ENCODE measurements around the gene LEKR1.
"Not testable (repeated sequence)": the region's sequence is repeated elsewhere in the genome, so short reads cannot be mapped to it uniquely, and the experiment has no call there.

The LEKR1 gene

DNA sequence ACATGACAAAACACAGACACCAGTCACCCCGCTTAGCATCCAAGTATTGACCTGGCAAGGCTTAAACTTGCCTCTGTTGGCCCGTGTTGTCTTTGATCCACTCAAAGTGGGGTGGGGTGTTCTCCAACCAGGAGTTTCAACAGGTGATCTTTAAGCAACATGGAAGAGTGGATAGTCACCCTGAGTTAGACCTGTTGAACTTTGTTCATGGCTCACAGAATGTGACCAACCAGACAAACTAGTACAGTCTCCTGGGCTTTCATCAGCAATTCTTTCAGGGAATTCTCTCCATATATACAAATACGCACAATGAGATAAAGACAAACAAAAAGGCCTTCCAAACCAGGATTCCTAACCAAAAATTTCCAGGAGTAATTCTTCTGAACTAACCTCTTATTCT, 11.9 kb downstream of the LEKR1 start:
- DNase-seq, result no peak

DNA sequence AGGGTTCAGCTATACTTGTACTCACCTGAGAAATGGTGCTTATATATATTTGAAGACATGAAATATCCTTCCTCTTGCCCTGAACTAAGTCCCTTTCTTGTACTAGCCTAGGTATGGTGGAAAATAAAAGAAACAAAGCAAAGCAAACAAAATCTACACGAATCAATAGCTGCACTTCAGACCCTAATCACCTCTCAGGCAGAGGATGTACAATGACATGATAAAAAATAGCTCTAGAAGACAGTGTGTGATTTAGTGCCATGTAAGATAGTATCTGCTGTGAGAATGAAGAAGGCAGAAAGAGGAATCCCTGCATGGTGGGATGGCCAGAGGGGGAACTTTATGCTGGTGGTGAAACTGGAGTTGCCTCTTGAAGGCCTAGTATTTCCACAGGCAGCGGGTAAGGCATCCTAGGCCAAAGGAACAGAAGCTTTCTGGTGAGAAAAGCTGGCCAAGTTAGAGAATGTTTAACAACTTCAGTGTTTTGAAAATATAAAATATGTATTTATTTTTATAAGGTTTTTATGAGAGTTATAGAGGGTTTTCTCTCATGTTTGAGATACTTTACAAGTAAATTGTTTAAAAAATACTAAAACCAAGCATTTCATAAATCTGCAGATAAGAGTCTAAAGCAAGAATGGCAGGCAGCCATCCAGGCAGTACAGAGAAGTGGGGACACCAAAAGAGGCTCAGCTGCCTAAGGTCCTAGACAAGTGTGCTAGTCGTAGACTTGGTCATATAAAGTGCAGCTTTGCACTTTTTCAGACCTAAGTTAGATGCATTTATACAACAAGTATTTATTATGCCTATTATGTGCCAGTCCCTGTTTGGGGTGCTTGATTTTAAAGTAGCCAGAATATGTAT, 14.9 kb downstream of the LEKR1 start:
- no peak for DNase-seq

DNA sequence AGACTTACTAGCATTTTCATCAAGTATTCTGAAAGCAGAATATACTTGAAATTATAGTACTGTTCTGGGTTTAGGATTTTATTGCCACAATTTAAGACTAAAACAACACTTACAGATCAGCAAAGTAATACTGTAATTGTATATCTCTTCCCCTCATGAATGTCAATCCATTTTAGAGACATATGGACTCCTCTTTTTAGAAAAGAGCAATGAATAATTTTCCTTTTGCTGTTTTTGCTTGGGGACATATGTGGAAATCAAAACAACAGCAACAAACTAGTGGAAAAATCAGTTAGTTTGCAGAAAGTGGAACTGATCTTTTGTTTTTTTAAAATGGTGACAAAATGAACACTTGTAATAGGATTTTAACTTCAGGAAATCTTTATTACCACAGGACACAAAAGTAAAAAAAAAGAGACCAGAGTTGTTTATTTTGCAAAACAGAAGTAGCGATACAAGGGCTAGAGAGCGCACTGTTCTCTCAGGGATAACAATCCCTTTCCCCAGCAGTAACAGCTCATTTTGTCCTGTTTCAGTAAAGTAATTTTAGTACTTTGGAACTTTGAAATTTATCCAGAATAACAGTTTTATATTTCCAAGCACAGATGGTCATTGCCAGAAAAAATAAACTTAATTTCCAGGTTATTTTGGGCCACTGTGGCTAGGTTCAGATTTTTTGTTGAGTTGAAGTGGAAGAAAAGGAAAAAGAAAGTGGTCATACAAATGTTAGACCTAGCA, 17.1 kb downstream of the LEKR1 start:
- no peak for DNase-seq

DNA sequence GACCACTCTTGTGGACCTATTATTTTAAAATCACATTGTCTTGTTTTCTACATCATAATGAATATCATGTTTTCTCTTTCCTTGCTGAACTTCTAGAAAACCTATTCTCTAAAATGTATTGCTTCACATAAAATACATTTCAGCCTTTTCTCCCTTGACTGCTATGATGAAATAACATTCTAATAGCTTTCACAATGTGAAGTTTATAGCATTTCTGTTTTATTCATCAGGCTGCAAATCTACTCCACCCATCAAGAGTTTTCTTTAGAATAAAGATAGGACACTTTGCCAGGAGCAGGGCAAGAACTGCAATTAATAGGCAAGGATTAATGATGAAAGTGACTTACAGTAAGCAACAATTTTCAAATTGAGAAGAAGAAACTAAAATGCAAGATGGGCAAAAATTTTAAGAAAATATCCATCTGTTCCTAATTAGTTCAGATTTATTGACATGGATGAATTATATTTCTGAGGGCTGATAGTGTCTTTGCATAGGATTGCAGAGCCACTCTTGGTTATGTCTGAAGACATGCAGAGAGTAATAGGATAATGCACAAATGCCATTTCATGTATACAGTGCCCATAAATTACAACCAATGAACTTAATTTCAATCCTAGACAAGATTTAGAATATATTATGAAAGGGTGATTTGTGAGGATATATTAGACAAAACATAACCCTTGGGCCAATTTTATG, 21.7 kb downstream of the LEKR1 start:
- no peak for DNase-seq

DNA sequence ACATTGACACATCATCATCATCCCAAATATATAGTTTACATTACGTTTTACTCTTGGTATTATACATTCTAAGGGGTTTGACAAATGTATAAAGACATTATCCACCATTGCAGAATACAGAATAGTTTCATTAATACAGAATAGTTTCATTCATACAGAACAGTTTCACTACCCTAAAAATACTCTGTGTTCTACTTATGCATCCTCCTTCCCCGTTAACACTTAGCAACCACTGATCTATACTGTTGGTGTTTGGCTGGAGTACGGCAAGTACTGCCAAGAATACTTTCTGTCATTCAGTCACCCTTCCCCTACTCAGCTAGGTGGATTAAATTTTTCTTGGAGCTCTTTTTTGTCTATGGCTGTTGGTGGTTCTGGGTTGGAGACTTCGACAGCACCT, 33.4 kb downstream of the LEKR1 start:
- peak; percentile 23 for DNase-seq

DNA sequence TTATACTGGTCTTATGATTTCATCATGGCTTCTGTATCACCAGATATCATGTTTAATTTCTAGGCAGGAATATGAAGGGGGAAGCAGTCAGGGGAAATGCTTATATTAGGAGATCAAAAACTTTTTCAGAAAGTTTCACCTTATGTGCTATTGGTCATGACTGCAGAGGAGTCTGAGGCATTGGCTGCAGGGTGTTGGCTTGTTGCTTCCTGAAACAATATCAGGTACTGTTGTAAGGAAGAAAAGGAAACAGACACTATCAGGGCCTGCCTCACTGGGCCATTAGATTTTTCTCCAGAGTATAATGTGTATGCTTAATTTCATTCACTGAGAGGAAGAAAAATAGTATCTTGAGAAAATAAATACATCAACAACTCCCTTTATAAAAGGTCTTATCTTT, 34.7 kb downstream of the LEKR1 start:
- no peak for DNase-seq

DNA sequence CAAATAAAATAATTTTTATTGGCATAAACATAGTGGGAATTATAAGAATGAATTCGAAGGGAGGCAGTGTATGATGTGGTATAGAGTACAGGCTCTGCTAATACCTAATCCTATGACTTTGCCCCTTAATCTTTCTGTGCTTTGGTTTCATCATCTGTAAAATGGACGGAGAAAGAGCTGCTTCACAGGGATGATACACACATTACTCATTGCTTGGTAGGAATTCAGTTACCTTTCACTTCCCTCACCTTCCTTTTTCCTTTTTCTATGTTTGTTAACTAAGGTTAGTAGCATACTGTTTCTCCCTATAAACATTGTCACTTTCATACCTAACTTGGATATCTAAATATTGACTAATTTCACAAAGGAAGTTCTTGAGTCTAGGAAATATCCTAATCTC, 36.2 kb downstream of the LEKR1 start:
- no peak for DNase-seq

DNA sequence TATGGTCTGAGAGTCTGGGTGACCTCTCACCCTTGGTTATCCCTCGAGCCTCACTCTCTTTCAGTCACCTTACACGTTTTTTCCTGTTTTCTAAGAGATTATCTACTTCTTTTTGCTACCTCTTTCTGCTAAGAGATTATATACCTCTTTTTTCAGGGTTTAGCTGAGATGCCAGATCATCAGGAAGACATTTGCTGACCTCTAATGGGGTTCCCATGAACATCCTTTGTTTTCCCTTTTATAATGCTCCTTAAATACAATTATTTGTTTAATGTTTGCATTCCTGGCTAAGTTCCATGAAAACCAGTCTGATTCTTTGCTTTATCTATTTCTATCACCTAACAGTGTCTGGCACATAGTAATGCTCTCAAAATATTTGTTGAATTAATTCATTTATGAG, 39.6 kb downstream of the LEKR1 start:
- DNase-seq, result no peak

DNA sequence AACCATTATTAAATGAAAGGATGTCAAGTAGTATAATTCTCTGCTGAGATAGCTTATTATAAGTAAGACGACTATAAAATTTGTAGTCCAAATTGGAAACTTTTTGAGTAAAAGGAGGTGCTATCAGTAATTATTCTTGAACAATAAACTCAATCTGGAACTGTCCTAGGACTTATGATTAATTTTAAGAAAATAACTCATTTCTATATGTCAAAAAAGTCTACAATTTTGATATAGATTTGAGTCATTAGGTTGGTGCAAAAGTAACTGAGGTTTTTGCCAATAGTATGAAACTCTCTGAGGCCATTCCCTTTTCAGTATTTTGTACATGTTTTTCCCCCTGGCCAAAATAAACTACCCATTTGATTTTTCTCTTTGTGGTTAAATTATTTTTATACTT, 41.0 kb downstream of the LEKR1 start:
- DNase-seq, result no peak

DNA sequence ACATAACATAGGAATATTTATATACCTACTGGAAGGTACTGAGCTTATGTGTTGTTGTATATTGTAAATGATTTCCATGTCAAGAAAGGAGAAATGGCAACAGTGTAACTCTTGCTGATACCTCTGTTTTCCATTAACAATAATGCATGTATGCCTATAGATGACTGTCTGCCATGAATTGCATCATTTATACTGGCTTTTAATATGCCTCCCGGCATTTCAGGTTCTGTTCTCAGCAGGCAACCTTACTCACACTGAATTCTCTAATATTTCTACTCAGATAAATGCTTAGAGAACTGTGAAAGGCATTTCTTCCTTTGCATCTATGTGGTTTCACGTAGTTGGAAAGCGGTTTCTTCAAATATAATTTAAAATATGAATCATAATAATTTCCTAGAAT, 41.8 kb downstream of the LEKR1 start:
- no peak for DNase-seq

DNA sequence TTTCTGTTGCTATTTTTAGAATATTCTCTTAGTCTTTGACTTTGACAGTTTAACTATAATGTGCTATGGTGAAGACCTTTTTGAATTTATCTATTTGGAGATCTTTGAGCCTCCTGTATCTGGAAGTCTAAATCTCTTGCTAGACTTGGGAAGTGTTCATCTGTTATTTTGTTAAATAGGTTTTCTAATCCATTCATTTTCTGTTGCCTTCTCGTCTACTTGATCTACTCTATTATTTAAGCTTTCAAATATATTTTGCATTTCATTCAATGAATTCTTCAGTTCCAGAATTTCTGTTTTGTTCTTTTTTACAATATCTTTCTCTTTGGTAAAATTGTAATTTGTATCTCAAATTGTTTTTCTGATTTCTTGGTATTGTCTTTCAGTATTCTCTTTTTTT, 47.8 kb downstream of the LEKR1 start:
- no peak for DNase-seq

DNA sequence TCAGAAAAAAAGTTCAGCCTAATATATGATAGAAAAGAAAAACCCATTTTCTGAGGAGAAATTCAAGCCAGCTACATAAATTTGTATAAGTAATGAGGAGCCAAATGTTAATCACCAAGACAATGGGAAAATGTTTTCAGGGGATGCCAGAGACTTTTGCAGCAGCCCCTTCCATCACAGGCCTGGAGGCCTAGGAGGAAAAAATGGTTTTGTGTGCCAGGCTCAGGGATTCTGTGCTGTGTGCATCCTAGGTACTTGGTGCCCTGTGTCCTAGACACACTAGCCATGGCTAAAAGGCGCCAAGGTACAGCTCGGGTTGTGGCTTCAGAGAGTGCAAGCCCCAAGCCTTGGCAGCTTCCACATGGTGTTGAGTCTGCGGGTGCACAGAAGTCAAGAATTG, 53.3 kb downstream of the LEKR1 start:
- not testable (repeated sequence) for DNase-seq

DNA sequence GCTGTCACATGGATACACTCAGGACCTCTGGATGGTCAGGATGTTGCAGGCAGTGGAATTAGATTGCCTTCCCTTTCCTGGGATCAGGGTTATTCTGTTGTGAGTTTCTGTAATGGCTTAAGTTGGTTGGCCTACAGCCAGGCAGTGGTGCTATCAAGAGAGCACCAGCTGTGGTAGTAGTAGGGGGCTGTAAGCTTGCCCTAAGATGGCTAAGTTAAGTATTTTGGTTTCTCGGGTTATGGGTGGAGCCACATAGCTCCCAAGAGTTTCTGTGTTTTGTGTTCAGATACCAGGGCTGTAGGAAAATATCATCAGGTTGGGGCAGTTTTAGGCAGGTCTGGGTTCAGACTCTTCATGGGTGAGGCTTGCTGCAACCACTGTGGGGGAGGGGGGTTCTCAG, 59.6 kb downstream of the LEKR1 start:
- DNase-seq, result no peak

DNA sequence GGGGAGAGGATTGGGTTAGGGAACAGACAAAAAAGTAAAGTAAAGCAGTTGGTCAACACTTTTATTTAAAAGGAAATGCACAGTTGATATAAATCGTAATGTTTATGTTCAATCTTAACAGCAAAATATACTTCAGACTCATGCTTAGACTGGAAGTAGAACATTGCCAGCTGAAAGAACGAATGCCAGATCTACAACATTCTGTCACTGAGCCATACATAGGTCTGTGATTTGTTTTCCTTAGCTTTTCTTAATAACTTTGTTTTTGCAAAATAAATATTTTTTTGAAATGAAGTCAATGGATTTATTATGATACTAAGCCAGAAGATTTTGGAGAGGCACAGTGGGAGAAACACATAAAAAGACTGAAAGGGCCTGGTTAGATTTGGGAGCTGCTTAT, 62.0 kb downstream of the LEKR1 start:
- no peak for DNase-seq

DNA sequence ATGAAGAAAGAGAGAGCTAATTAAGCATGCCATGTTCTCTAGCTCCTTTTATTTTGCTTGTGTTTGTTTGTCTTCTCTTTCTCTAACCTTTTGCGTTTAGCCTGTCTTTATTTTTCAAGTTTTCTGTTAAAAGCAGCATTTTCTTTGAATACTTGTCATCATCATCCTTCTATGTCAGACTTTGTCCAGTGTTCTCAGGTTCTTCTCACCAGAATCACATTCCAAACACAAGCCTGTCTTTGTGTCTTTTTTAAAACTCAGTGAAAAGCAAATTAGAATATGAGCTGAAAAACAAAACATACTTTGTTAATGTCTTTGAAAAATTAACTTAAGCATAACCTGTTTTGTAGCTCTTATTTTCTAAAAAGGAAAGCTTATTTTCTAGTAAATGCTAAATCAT, 62.4 kb downstream of the LEKR1 start:
- DNase-seq, result no peak

DNA sequence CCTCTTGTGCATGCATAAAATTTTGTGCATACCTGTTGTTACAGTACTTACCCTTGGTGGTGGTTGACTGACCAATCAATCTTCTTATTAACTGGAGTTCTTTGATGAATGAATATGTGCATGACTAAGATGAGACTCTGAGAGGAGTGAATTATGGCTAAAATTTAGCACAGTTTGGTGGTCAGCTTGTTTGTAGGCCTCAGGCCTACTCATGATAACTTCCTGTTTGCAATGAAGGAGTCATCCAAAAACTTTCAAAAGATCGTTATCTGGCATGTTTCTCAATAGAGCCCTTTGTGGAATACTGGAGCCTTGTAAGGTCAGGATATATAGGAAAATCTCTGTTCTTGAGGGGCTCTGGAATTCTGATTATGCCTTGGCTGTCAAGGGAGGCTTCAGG, 66.5 kb downstream of the LEKR1 start:
- DNase-seq, result no peak

DNA sequence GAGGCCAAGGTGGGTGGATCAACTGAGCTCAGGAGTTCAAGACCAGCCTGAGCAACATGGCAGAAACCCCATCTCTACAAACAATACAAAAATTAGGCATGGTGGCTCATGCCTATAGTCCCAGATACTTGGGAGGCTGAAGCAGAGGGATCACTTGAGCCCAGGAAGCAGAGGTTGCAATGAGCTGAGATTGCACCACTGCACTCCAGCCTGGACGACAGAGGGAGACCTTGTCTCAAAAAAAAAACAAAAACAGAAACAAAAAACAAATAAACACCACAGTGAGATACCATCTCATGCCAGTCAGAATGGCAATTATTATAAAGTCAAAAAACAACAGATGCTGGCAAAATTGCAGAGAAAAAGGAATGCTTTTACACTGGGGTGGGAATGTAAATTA, 69.2 kb downstream of the LEKR1 start:
- not testable (repeated sequence) for DNase-seq

DNA sequence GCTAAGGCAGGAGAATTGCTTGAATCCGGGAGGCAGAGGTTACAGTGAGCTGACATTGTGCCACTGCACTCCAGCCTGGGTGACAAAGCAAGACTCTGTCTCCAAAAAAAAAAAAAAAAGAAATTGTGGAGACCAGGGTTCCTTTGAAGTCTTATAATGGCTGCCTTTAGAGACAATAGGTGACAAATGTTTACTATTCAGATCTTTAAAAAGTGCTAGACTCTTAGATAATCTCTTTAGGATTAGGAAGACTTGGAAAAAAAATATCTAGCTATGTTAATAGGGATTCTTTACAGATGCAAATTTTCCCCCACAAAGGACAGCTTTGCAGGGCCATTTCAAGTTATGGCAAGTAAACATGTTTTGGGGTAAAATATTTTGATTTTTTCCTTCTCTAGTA, 71.7 kb downstream of the LEKR1 start:
- not testable (repeated sequence) for DNase-seq

DNA sequence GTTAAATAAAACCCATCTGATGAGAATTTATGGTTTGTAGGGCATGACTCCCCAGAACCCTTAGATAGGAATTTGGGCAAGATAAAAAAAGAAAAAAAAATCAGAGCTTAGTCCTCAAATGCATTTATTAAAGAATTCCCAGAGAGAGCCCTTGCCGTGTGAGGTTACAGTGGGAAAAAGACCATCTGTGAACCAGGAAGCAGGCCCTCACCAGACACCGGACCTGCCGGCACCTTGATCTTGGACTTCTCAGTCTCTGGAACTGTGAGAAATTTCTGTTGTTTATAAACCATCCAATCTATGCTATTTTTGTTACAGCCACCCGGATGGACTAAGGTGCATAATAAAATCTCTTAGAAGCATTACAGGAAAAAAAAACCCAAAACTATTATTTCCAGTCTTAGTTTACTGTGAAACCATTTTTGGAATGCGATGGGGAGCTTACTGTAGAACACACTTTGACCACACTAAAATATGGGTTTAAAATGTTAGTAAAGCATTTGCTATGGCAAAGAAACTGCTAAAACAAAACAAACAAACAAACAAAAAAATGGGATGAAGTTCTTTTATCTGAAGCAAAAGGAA, 72.2 kb downstream of the LEKR1 start:
- DNase-seq, result no peak

DNA sequence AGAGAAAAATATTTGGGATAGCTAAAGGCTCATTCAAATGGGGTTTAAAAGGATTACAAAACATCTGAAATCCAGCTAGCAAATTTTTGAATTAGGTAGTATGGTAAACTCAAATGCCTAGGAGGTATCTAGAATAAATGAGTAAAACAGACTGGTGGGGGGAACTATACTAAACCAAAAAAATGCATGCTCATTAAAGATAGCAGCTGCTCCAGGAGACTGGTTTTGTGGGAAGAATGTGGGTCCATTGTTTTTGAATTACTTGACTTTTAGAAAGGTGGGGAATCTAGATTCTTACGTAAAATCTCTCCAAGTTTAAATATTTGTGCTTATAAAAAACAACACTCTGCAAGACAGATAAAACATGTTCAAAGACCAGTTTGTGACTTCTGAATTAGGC, 73.8 kb downstream of the LEKR1 start:
- DNase-seq, result no peak

DNA sequence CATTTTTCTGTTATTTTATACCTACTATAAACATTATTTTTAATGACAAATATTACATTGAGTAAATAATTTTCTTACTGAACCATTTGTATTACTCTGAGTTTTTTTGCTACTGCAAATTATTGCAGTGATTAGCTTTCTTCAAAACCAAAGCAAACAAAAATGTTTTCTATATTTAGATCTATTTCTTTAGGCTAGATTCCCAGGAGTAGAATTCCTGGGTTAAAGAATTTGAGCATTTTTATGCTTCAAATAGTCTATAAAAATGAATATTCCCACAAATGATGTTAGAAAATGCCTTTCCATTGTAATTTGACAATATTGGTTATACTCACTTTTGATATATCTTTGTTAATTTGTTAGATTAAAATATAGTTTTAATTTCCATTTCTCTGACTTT, 76.8 kb downstream of the LEKR1 start:
- DNase-seq, result no peak

DNA sequence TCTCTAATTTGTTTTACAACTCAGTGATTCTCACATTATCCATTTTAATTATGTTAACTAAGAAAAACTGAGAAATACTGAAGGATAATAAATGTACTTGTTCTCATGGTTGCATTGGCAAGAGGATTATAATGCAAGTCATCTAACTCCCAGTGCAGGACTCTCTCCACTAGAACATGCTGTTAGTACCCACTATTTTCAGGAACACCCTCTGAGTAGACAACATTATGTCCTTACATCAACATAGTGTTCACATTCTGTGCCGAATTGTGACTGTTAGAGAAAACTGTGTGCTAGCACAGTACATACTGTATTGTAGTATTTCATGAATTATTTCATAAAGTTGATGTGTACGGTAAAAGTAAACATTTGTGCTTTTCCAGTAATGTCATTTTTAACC, 80.1 kb downstream of the LEKR1 start:
- DNase-seq, result no peak

DNA sequence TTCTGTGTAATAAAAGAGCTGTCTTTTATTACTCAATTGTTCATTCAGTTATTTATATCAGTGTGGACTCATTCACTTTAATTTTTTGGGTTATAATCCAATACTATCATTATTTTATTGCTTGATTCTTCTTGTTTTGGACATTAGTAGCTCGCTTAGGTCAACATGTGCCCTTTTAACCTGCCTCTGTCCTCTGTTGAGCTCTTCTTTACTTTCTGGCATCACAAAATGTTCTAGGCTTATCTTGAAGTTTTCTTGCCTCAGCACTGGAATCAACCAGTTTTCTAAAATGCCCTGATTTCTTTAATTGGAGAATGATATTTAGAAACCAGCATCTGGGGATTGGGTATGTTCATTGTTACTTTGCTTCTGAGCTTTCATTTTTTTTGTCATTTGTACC, 82.2 kb downstream of the LEKR1 start:
- no peak for DNase-seq

DNA sequence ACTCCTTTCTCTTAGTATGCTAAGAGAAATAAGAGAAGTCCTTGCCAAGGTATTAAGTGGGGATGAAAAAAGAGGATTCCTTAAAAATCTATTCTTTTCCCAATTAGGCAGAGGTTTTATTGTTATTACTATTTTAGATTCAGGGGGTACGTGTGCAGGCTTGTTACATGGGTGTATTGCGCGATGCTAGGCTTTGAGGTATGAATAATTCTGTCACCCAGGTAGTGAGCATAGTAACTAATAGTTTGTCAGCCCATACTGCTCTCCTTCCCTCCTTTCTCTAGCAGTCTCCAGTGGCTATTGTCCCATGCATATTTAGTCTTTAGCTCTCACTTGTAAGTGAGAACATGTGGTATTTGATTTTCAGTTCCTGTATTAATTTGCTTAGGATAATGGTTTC, 83.9 kb downstream of the LEKR1 start:
- DNase-seq, result no peak
